Activated naive CD4-positive, alpha-beta T cell treated with anti-CD3 and anti-CD28 coated beads, Interleukin-2, amount 50 U/mL, for 16 hours (primary cell): ENCODE results near the gene MAP6.
"Not testable (repeated sequence)": the region's sequence is repeated elsewhere in the genome, so short reads cannot be mapped to it uniquely, and the experiment has no call there.

Source experiments
- DNase-seq: peaks from one replicate; pipeline ENCODE4 v3.0.0-alpha.2; 2020

MAP6 gene

DNA sequence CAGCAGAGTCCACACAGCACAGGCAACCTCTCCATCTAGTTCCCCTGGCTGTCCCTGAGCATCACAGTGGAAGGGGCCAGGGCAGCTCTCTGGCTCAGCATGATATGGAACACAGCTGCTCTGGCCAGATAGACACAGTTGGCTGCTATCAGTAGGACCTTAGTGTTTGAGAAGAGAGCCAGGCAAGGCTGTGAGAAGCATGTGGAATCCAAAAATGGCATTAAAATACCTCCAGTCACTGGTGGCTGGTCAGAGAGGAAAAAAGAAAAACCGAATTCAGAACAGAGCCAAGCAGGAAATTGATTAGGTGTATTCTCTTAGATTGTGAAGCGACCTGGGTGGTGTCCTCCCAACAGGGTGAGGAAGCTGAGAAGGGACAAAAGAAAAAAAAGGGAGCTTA is 78.9 kb downstream of the MAP6 start:
- DNase-seq: no peak

DNA sequence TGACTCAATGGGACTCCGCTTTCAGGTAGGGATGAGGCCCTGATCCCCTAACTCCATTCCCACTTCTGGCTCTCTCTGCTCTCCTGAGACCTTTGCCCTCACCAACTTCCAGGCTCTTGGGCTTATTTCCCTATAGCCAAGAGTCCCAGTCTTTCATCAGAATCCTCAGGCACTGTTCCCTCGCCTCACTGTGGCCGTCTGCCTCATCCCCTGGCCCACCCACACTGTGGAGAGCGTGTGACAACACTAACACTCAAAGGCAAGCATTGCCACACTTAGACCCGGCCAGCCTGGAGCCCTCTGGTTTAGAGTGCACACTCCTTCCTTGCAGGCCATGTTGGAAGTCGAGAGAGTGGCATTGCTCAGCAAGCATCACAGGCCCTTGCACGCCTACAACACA is 79.8 kb downstream of the MAP6 start:
- DNase-seq: no peak

DNA sequence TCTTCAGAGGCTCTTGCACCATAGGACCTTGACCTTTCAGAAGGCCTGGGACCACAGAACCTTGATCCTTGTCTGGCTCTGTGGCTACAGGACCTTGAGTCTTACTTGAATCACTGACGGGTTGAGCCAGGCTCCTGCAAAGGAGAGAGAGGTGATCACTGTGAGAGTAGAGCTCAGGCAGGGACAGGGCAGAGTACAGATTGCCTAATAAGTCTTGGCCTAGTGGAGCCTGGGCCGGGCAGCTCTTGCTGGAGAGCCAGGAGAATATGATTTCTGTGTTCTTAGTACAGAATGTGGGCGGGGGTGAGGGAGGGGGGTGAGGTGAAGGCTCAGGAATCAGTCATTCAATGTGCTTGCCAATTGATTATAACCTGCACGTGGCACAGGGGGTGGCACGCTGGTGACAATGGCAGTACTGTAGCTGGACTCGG is 80.8 kb downstream of the MAP6 start:
- no peak for DNase-seq

DNA sequence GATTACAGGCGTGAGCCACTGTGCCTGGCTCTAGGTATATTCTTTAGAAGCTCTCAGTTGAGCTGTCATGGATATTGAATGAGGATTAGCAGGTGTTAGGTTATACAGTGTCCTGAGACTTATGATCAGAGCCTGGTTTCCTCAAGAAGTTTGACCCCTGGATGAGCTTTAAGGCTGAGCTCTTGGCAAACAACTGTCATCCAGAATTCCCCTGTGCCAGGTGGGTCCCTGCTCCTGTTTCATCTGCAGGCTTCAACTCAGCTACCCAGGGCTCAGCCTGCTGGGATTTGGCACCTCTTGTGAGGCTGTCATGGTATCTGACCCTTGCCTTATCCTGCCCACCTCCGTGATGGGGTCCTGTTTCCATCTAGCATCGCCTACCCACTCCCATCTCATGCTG is 82.4 kb downstream of the MAP6 start:
- DNase-seq: no peak

DNA sequence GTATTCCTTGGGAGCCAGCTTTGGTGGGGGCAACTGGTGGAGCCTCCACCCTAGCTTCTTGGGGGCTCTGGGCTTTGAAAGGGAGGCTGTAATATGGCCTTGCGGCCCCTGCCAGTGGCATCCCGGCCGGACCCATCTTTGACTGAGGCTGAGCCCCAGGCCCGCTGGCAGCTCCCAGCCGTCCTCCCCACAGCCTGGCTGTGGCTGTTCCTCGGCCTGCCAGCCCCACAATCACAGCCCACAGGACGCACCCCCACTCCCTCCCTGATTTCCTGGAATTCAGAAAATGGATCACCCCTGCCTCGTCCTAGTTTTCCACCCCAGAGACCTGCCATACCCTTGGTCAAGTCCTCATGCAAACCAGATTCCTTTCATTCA is 83.6 kb downstream of the MAP6 start:
- DNase-seq: no peak

DNA sequence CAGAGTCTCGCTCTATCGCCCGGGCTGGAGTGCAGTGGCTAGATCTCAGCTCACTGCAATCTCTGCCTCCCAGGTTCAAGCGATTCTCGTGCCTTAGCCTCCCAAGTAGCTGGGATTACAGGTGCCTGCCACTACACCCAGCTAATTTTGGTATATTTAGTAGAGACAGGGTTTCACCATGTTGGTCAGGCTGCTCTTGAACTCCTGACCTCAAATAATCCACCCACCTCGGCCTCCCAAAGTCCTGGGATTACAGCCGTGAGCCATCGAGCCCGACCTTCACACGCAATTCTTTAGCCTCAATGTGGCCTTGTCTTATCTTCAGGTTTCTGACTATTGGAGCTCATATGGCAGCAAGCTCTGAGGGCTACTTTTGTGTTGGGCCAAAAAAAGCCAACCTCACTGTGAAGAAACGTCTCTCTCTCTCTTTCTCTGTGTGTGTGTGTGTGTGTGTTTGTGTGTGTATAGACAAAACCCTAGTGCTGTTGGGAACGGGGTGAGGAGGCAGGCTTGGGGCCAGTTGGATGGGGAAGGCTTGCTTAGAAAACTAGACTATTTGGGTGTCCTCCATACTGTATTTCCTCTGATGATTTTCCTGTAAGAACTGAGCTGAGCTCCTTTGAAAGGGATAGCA is 84.1 kb downstream of the MAP6 start:
- DNase-seq: not testable (repeated sequence)

DNA sequence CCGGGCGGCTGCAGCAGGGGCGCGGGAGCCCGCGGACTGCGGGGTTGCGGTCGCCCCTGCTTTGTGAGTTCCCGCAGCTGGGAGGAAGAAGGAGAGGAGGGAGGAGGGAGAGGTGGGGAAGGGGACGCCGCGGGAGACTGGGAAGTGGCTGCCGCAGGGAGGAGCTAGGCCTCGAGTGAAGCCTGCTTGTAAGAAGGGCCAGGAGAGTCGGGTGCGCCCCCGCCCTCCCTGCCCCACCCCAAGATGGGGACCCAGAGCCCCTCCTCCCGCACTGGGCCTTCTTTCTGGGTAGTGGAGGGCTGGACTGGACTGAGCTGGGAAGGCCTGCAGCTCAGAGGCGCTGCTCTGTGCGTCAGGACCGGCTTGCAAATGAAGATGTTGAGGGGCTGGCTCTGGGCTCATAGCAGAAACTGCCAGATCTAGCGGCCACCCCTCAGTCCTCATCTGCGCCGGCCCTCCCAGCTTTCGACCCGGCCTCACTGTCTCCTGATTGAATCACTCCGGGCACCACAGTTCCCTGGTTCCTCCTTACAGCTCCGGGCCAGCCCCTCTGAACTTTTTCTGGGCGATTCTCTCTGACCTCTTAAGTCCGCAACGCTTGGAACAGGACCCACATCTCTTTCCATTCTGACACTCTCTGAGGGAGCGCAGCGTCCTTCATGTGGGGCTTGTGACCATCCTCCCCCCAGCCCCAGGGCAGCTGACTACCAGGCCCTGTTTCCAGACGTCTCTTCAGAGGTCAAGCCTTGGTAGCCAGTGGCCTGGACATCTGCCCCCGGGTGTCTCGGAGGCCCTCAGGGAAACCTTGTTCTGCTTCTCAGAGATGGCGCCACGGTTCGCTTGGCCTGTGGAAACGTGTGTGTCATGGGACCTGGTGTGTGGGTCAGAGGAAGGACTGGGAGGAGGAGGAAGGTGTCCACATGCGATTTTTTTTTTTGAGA is 84.8 kb downstream of the MAP6 start:
- peak; percentile 26 for DNase-seq

DNA sequence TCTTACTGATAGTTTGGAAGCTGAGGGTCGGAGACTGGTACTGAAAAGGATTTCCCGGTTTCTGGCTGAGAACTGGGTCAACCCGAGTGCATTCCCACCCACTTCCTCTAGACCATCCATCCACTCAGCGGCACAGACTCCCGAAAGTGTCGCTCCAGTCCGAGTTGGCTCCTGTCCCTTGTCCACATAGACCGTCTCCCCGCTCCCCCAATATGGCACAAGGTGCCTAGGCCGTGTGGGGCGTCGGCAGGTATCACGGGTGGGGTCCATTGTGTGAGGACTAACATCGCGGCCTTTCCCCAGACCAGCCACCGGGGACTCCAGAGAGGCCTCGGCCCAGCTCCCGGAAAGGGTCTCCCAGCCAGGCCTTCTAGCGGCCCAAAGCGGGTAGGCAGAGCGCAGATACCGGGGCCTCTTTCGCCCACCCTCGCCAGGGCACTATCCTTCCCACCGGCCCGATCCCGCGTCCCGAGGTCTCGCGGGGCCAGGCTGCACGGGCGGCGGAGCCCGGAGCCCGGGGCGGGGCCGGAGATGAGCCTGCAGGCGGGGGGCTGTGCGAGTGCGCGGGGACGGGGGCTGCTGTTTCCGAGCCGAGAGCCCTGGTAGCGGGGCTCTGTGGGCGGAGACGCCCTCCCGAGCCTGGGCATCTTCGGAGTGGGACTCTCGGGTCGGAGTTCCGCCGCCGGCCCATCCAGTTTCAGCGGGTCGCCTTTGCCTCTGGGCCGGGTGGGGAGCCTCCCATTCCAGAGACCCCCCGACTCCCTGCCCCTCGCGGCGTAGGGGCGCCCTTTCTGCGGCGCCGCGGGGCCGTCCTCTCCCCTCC is 85.7 kb downstream of the MAP6 start:
- DNase-seq: peak; percentile 71

DNA sequence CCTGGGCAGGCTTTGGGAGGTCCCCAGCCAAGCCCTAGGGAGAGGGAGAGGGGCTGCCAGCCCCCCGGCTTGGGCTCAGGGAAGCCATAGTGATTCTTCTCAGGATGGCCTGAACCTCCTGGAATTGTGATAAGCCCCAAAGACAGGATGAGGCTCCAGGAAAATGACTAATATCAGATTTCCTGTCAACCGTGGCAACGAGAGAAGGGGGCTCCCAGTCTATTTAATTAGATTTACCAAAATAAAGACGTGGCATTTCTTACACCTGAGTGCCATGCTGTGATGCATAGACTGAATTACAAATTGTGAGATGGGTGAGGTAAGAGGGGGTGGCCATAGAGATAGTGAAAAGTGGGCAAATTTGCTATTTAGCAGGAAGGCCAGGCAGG is 86.3 kb downstream of the MAP6 start:
- DNase-seq: no peak

DNA sequence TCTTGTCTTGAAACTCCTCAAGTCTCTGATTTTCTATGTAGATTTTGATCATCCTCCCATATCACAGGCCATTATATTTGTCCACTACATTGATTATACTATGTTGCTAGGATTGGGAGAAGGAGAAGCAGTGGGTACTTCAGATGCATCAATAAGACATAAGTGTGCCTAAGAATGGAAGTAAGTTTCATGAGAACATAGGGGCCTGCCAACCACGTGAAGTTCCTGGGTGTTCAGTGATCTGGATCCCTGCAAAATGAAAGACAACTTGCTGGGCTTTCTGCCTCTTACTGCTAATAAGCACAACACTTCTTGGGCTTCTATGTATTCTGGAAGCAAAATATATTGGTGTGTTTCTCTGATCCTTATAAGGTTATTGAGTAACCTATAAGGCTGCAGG is 89.0 kb downstream of the MAP6 start:
- DNase-seq: no peak

DNA sequence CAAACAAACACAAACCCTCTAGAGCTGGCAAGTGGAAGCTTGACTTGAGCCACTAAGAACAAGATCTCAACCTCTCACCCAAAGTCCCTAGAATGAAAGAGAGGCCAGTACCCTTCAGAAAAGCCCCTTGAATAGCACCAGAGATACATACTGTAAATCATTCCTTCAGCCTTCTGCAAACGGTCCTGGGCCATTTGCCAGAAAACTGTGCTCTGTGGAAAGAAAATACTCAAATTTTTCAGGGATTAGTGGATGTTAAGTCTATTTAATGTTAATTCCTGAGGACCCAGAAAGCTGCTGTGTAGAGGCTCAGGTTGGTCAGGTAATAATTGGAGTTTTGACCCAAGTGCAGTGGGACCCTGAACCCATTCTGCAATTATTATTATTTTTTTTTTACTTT is 89.9 kb downstream of the MAP6 start:
- DNase-seq: no peak

DNA sequence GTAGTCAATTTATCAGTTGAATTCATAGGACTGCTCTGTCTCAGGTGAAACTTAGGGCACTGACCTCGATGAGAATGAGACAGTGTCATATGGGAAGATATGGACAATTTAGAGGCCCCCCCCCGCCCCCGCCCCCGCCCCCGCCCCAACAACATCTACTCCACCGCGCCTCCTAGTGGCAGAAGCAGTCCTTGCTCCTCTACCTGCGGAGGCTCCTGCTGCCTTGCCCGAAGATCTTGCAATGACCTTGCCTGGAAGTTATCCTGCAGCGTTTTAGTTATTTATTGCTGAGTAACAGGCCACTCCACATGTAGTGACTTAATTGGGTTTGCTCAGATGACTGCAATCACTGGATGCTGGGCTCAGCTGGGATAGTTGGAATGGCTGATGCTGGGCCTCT is 91.6 kb downstream of the MAP6 start:
- peak; percentile 66 for DNase-seq

DNA sequence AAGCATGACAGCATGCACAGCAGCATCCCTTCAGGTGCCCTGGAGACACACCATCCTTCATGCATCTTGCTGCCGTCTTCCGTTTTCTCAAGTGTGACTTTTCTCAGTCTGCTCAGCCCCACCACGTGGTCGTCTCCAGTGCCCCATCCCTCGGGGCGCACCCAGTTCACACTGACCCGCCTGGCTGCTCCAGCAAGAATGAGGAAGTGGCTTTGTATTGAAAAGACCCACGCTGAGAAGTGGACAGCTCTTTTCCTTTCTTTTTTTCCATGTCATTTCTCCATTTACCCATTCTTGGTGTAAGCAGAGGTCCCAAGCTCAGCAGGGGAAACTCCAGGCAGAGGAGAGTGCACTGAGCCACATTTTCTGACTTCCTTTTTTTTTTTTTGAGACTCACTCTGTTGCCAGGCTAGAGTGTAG is 92.3 kb downstream of the MAP6 start:
- no peak for DNase-seq

DNA sequence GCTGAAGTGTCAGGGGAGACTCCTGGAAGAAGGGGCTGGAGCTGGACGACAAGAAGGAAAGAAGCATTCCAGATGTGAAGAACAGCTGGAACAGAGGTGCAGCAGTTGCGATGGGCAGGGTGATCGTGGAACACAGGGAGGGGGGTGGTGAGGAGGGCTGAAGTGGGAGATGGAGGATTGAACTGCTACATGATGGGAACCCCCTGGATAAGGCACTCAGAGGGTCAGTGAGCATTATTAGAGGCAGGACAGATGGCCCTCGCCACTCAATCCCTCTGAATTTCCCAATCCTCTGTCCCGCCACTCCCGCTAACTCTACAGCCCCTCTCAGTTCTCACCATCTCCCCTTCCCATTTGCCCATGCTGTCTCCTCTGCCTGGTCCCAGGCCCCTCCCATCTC is 92.8 kb downstream of the MAP6 start:
- no peak for DNase-seq

DNA sequence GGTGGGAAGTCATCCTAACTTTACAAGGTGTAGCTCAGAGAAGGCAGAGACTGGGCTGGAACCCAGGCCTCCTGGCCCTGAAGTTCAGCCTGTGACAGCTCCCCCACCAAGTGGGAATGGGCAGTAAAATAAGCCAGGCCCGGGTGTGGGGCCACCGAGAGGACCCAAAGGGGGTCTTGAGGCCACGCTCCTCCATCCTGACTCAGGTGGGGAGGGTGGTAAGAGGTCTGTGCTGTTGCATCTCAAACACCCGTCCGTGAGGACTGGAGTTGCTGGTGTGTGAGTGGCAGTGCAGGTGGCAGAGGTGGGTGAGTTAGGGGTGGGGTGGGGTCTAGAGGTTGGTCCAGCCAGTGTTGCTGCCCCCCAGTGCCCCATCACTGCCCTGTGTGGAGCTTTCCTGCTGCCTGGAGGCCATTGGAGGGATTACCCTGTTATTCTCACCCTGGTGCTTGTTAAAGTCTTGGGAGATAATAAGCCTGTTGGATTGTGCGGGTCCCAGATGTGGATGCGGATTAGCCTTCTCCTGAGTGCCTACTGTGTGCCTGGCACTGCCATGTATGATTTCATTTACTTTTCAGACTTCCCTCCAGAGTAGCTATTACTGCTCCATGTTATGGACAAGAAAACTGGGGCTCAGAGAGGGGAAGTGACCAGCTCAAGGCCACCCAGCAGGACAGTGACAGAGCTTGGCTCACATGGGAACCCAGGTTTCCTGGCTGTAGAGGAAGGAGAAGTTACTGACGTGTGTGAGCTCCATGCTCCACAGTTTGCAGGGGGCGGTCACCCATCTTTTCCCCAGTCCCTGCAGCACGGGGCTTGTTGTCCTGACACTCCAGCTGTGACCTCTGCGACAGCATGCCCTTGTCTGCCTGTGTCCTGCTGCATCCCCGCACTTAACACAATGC is 93.9 kb downstream of the MAP6 start:
- DNase-seq: no peak

DNA sequence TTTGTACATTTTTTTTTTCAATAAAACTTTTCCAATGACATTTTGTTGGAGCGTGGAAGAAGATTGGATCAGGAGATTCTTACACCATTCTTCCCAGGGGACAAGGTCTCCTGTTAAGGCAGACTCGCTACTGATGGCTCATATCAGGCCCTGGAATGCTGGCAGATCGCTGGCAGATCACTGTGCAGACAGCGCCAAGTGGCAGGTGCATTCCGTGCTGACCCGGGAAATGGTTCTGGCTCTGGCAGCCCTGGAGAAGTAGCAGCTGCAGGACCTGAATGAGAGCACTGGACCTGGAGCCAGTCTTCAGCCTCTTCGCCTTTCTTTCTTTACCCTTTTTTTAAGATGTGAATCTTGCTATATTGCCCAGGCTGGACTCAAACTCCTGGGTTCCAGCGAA is 96.1 kb downstream of the MAP6 start:
- no peak for DNase-seq

DNA sequence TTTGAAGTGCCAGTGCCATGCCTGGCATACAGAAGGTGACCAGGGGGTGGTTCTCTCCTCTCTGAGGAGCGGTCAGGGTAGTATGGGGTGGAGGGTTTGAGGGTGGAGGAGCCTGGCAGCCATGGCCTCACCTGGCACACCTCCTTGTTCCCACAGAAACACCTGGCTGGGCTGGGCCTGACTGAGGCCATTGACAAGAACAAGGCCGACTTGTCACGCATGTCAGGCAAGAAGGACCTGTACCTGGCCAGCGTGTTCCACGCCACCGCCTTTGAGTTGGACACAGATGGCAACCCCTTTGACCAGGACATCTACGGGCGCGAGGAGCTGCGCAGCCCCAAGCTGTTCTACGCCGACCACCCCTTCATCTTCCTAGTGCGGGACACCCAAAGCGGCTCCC is 97.2 kb downstream of the MAP6 start:
- DNase-seq: no peak

DNA sequence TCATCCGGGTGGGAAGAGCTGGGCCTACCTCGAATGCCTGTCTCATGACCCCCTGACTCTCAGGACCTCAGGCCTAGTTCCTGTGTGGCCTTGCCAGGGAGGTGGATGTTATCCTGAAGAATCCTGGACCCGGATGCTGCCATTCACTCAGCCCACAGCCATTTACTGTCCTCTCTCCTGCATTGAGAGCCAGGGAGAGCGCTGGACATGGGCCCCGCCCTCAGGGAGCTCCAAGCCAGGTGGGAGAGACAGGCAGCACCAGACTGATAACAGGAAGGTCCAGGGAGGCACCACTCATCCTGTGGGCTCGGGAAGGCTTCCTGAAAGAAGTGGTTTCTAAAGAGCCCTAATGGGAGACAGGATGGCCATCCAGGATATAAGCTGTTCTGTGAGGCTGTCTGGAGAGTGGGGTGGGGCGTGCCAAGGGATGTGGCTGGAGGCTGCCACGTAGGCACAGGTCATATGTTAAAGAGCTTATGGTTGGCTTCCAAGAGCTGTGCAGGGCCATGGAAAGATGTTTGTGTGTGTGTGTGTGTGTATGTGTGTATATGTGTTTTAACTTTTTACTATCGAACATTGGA is 98.2 kb downstream of the MAP6 start:
- DNase-seq: no peak

DNA sequence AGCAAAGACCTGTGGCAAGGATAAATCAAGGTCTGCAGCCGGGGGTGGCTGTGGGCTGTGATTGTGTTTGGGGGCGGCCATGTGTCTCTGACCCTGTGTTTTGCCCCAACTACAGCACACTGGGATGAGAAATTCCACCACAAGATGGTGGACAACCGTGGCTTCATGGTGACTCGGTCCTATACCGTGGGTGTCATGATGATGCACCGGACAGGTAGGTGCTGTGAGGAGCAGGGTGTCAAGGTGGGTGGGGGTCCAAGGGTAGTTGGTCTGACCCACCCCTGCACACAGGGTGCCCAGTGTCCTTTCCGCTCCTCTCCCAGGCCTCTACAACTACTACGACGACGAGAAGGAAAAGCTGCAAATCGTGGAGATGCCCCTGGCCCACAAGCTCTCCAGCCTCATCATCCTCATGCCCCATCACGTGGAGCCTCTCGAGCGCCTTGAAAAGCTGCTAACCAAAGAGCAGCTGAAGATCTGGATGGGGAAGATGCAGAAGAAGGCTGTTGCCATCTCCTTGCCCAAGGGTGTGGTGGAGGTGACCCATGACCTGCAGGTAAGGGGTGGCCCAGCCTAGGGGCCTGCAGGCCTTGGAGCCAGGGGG is 100.1 kb downstream of the MAP6 start:
- no peak for DNase-seq

DNA sequence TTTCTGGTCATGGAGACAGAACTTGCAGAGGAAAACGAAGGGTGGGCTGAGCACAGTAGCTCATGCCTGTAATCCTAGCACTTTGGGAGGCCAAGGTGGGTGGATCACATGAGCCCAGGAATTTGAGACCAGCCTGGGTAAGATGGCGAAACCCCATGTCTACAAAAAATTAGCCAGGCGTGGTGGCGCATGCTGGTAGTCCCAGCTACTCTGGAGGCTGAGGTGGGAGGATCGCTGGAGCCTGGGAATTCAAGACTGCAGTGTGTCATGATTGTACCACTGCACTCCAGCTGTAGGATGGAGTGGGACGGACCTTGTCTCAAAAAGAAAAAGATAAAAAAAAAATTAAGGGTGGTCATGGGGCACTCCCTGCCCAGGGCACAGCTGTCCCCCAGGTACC is 100.9 kb downstream of the MAP6 start:
- no peak for DNase-seq

DNA sequence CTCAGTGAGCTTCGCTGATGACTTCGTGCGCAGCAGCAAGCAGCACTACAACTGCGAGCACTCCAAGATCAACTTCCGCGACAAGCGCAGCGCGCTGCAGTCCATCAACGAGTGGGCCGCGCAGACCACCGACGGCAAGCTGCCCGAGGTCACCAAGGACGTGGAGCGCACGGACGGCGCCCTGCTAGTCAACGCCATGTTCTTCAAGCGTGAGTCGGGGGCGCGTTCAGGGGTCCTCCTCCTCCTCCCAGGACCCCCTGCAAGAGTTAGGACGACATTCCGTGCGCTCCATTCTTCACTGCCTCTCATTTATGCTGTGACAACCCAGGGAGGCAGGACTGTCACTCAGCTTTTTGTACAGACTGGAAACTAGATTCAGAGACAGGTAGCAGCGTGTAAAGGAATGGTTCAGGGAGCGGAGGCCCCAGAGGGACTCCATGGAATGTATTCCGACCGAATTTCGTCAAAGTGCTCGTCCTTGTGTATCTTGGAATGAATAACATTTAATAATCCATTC is 102.0 kb downstream of the MAP6 start:
- no peak for DNase-seq
